ENCODE results near the gene WDR82. TPM values are rescaled to one million over a fixed set of nuclear protein-coding genes. Genes with fewer than 3 reads are reported as not detected.
"Not testable (repeated sequence)": the region's sequence is repeated elsewhere in the genome, so short reads cannot be mapped to it uniquely, and the experiment has no call there.

Gene WDR82
- total RNA-seq, 1 donor from 2014 or later: 78.8 TPM

GRCh38 chr3:52290596-52291507 lies 12.4 kb upstream of the WDR82 start:
- DNase-seq (ENCODE audit: low read depth in 2 of 2): no peak

- no peak for DNase-seq (ENCODE audit: low read depth in 2 of 2)
These were observed 11.5 kb upstream of the WDR82 start for GRCh38 chr3:52289747-52290595.

GRCh38 chr3:52289338-52289746 lies 10.9 kb upstream of the WDR82 start:
- DNase-seq (ENCODE audit: low read depth in 2 of 2): no peak

GRCh38 chr3:52288674-52289073 lies 10.2 kb upstream of the WDR82 start:
- DNase-seq (ENCODE audit: low read depth in 2 of 2): no peak

- no peak for DNase-seq (ENCODE audit: low read depth in 2 of 2)
These were observed 8.3 kb upstream of the WDR82 start for GRCh38 chr3:52286777-52287110.

- DNase-seq (ENCODE audit: low read depth in 2 of 2): not testable (repeated sequence)
These were observed 5.6 kb upstream of the WDR82 start for GRCh38 chr3:52284051-52284450.

GRCh38 chr3:52283306-52283705 lies 4.9 kb upstream of the WDR82 start:
- DNase-seq (ENCODE audit: low read depth in 2 of 2): no peak

GRCh38 chr3:52281981-52282801 lies 3.7 kb upstream of the WDR82 start:
- no peak for DNase-seq (ENCODE audit: low read depth in 2 of 2)

- peak; percentile 67 to 83 for DNase-seq (ENCODE audit: low read depth in 2 of 2)
These were observed 1.6 kb upstream of the WDR82 start for GRCh38 chr3:52280050-52280461.

GRCh38 chr3:52279596-52279995 lies 1.1 kb upstream of the WDR82 start:
- no peak for DNase-seq (ENCODE audit: low read depth in 2 of 2)

GRCh38 chr3:52277972-52278509 lies 408 bp downstream of the WDR82 start:
- DNase-seq (ENCODE audit: low read depth in 2 of 2): peak; percentile 54 to 63

GRCh38 chr3:52277071-52277964 lies 1.1 kb downstream of the WDR82 start:
- peak; percentile 61 to 77 for DNase-seq (ENCODE audit: low read depth in 2 of 2)

GRCh38 chr3:52274781-52275180 lies 3.7 kb downstream of the WDR82 start:
- not testable (repeated sequence) for DNase-seq (ENCODE audit: low read depth in 2 of 2)

GRCh38 chr3:52272831-52273230 lies 5.6 kb downstream of the WDR82 start:
- DNase-seq (ENCODE audit: low read depth in 2 of 2): no peak

- not testable (repeated sequence) for DNase-seq (ENCODE audit: low read depth in 2 of 2)
These were observed 6.3 kb downstream of the WDR82 start for GRCh38 chr3:52272172-52272571.

GRCh38 chr3:52270252-52270754 lies 8.1 kb downstream of the WDR82 start:
- peak in 1 of 2 donors; percentile 84 for DNase-seq (ENCODE audit: low read depth in 2 of 2)

- no peak for DNase-seq (ENCODE audit: low read depth in 2 of 2)
These were observed 8.7 kb downstream of the WDR82 start for GRCh38 chr3:52269776-52270175.

GRCh38 chr3:52268036-52268435 lies 10.4 kb downstream of the WDR82 start:
- DNase-seq (ENCODE audit: low read depth in 2 of 2): no peak

GRCh38 chr3:52265387-52265786 lies 13.1 kb downstream of the WDR82 start:
- DNase-seq (ENCODE audit: low read depth in 2 of 2): no peak

- no peak for DNase-seq (ENCODE audit: low read depth in 2 of 2)
These were observed 16.0 kb downstream of the WDR82 start for GRCh38 chr3:52262447-52262846.

All from lung microvascular endothelial cell (primary cell).